GM10266 (cell line): Measurements from ENCODE around the gene HCN1.

ENCODE experiments used
- DNase-seq: peaks from one replicate; pipeline ENCODE4 v3.0.0; 2012; ENCODE audit errors: extremely low spot score
- CTCF ChIP-seq: IDR thresholded peaks from 2 replicates; pipeline ENCODE4 v1.5.1; 2012; ENCODE audit warnings: mild to moderate bottlenecking, low read depth; ENCODE audit not compliant: control insufficient read depth, insufficient read depth; ENCODE audit errors: missing control alignments

HCN1 gene

GRCh38 chr5:45437752-45438151 is 258.4 kb downstream of the HCN1 start:
- no peak for DNase-seq
- no peak for TF ChIP-seq CTCF

GRCh38 chr5:45417285-45417998 is 278.7 kb downstream of the HCN1 start:
- DNase-seq = no peak

GRCh38 chr5:45414620-45415573 is 281.3 kb downstream of the HCN1 start:
- no peak for TF ChIP-seq CTCF
- no peak for DNase-seq

More at GRCh38 chr5:45417285-45417998, 278.7 kb downstream of the HCN1 start:
- TF ChIP-seq CTCF = no peak

- no peak for DNase-seq
- TF ChIP-seq CTCF = no peak
Measured at GRCh38 chr5:45411971-45412612, 284.1 kb downstream of the HCN1 start.

- no peak for DNase-seq
- TF ChIP-seq CTCF = no peak
Measured at GRCh38 chr5:45410304-45410995, 285.7 kb downstream of the HCN1 start.

GRCh38 chr5:45408067-45408466 is 288.1 kb downstream of the HCN1 start:
- no peak for DNase-seq
- TF ChIP-seq CTCF = no peak
